ENCODE data around the gene SUSD3.

GRCh38 chr9:93092251-93092991 lies 33.9 kb downstream of the SUSD3 start:
- TF ChIP-seq CTCF (IDR thresholded peaks at IDR 0.05; ENCODE audit: low read depth, low read length, missing input control) (no peak), REST (IDR thresholded peaks at IDR 0.05) (no peak), MAX (IDR thresholded peaks at IDR 0.05) (no peak), RAD21 (IDR thresholded peaks at IDR 0.05) (no peak)
